T-helper 22 cell (primary cell): ENCODE results near the gene DIAPH3.

Experiments
- DNase-seq: peaks from one replicate; pipeline ENCODE4 v3.0.0-alpha.2; 2020; ENCODE audit warnings: low read depth

DIAPH3 gene

GRCh38 chr13:59671881-59672280 is 491.8 kb downstream of the DIAPH3 start:
- no peak for DNase-seq

GRCh38 chr13:59666504-59666903 is 497.2 kb downstream of the DIAPH3 start:
- no peak for DNase-seq

DNA sequence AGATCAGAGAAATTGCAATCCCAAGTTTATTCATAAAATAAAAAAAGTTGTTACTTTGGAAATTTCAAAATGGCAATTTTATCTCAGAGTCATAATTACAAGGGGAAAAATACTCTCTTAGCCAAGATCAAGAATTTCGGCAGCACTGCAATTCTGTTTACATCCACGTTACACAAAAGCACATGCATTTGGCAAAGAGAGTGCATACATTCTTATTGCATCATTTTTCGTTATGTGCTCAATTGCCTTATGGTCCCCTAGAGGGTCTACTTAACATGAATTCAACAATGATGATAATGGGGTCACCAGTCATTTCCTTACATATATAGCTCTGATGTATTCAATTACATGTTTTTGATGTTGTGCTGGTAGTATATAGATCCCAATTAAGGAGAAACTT is 498.0 kb downstream of the DIAPH3 start:
- no peak for DNase-seq

- no peak for DNase-seq
Observed at GRCh38 chr13:59665184-59665583, 498.5 kb downstream of the DIAPH3 start.

- no peak for DNase-seq
Observed at GRCh38 chr13:59664586-59664985, 499.1 kb downstream of the DIAPH3 start.

- DNase-seq, result no peak
Observed at GRCh38 chr13:59663707-59664106, 500.0 kb downstream of the DIAPH3 start.

GRCh38 chr13:59660582-59660981 is 503.1 kb downstream of the DIAPH3 start:
- no peak for DNase-seq

- no peak for DNase-seq
Observed at GRCh38 chr13:59659981-59660380, 503.7 kb downstream of the DIAPH3 start.

GRCh38 chr13:59658738-59659330 is 504.9 kb downstream of the DIAPH3 start:
- DNase-seq, result no peak

GRCh38 chr13:59658027-59658737 is 505.5 kb downstream of the DIAPH3 start:
- no peak for DNase-seq

- no peak for DNase-seq
Observed at GRCh38 chr13:59653916-59654315, 509.8 kb downstream of the DIAPH3 start.

GRCh38 chr13:59651479-59651878 is 512.2 kb downstream of the DIAPH3 start:
- no peak for DNase-seq

GRCh38 chr13:59643906-59644626 is 519.7 kb downstream of the DIAPH3 start:
- no peak for DNase-seq

- DNase-seq, result no peak
Observed at GRCh38 chr13:59643364-59643841, 520.3 kb downstream of the DIAPH3 start.

GRCh38 chr13:59641817-59642216 is 521.9 kb downstream of the DIAPH3 start:
- DNase-seq, result no peak

DNA sequence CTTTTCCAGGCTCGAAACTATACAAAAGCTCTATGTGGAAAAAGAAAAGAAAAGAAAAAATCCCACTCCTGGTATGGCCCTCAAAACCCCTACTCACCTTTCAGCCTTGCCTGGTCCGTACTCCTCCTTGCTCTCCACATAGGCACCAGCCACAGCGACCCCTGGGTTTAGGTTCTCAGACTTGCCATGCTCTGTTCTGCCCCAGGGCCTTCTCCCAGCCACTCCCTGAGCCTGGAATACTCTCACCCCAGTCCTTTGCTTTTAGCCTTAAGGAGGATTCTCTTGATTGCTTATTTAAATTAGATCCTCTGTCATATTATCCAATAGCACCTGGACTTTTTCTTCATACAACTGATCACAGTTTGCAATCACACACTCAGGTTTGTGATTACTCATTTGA is 522.5 kb downstream of the DIAPH3 start:
- DNase-seq, result no peak

- no peak for DNase-seq
Observed at GRCh38 chr13:59638404-59638803, 525.3 kb downstream of the DIAPH3 start.

GRCh38 chr13:59635589-59635988 is 528.1 kb downstream of the DIAPH3 start:
- no peak for DNase-seq

DNA sequence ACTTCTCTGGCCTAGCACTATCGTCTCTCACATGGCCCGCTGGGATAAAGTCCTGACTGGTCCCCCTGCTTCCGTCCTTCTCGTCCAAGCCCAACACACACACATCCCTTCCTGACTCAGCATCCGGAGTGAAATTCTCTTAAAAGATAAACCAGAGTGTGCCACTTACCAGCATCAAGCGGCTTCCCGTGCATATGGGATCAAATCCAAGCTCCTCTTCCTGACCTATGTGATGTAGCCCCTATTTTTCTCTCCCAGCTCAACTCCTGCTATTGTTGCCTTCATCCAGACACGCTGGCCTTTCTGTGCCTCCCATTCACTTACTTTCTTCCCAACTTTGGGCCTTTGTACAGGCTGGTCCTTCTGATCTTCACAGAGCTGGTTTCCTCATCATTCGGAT is 530.4 kb downstream of the DIAPH3 start:
- DNase-seq, result no peak

- DNase-seq, result no peak
Observed at GRCh38 chr13:59631271-59631670, 532.5 kb downstream of the DIAPH3 start.

- no peak for DNase-seq
Observed at GRCh38 chr13:59625111-59625510, 538.6 kb downstream of the DIAPH3 start.

- DNase-seq, result no peak
Observed at GRCh38 chr13:59623206-59623915, 540.4 kb downstream of the DIAPH3 start.

DNA sequence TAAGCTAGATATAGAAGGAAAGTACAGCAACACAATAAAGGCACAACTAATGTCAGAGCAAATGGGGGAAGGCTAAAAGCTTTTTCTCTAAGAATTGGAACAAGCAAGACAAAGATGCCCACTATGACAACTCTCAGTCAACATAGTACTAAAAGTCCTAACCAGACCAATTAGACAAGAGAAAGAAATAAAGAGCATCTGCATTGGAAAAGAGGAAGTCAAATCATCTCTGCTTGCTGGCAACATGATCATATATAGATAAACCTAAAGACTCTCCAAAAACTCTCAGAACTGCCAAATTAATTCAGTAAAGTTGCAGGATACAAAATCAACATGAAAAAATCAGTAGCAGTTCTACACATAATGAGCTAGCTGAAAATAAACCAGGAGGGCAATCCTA is 542.0 kb downstream of the DIAPH3 start:
- no peak for DNase-seq
